Measurements from ENCODE around the gene COL18A1. TPM values are rescaled to one million over a fixed set of nuclear protein-coding genes. Genes with fewer than 3 reads are reported as not detected.
"Not testable (repeated sequence)": the region's sequence is repeated elsewhere in the genome, so short reads cannot be mapped to it uniquely, and the experiment has no call there.

The COL18A1 gene
- total RNA-seq, 2 donors from 2014 or later: 56.2 to 229 TPM

- no peaks in the 10 kb centered on the region for H3K36me3 ChIP-seq
- H3K27me3 ChIP-seq (replicated peaks; ENCODE audit: insufficient read depth): no peaks in the 10 kb centered on the region
- DNase-seq (ENCODE audit: low spot score): no peak
- intact Hi-C loops (cut with DNase I): no loop called here
- no peak for TF ChIP-seq POLR2A (IDR thresholded peaks at IDR 0.05)
- no peak for TF ChIP-seq CTCF (IDR thresholded peaks at IDR 0.05)
- no peak for TF ChIP-seq POLR2AphosphoS5 (IDR thresholded peaks at IDR 0.05)
- no peak overlapping the region for H3K4me3 ChIP-seq
- H3K4me1 ChIP-seq (replicated peaks): no peaks in the 10 kb centered on the region
- H3K9me3 ChIP-seq: no peaks in the 10 kb centered on the region
- H3K27ac ChIP-seq: no peak overlapping the region
- WGBS: 84% methylated on average over 12 of the region's 13 CpGs
These were observed 97.0 kb downstream of the COL18A1 start for GRCh38 chr21:45502006-45502345.

DNA sequence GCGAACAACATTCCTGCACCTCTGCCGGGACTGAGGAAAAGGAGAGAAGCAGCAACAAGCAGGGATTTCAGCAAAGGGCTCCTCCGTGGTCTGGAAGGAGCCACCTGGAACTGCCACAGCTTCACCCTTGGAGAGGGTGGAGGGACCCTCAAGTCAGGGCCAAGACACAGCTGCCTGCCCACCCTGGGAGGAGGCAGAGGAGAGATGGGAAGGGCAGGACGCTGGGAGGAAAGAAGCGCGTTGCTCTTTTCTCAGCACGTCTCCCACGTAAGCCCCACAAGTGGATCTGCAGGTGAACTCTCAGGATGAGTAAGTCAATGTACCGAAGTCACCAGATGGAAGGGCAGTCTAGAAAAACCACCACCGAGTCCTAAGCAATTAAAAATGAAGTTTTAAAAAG is 97.6 kb downstream of the COL18A1 start:
- no peaks in the 10 kb centered on the region for H3K4me1 ChIP-seq (replicated peaks)
- DNase-seq (ENCODE audit: low spot score): no peak
- WGBS: 83% methylated on average over 10 of the region's 10 CpGs
- intact Hi-C loops (cut with DNase I): no loop called here
- no peak overlapping the region for H3K4me3 ChIP-seq
- no peak overlapping the region for H3K27ac ChIP-seq
- TF ChIP-seq POLR2A (IDR thresholded peaks at IDR 0.05) (no peak), POLR2AphosphoS5 (IDR thresholded peaks at IDR 0.05) (no peak), CTCF (IDR thresholded peaks at IDR 0.05) (no peak)
- no peaks in the 10 kb centered on the region for H3K27me3 ChIP-seq (replicated peaks; ENCODE audit: insufficient read depth)
- no peaks in the 10 kb centered on the region for H3K9me3 ChIP-seq
- H3K36me3 ChIP-seq: no peaks in the 10 kb centered on the region

GRCh38 chr21:45503226-45503625 is 98.3 kb downstream of the COL18A1 start:
- DNase-seq (ENCODE audit: low spot score); intact Hi-C loops (cut with DNase I); H3K27ac ChIP-seq; H3K4me3 ChIP-seq; H3K9me3 ChIP-seq; H3K4me1 ChIP-seq (replicated peaks); H3K27me3 ChIP-seq (replicated peaks; ENCODE audit: insufficient read depth); H3K36me3 ChIP-seq: not testable (repeated sequence)
- 88% methylated on average over 4 of the region's 4 CpGs for WGBS

DNA sequence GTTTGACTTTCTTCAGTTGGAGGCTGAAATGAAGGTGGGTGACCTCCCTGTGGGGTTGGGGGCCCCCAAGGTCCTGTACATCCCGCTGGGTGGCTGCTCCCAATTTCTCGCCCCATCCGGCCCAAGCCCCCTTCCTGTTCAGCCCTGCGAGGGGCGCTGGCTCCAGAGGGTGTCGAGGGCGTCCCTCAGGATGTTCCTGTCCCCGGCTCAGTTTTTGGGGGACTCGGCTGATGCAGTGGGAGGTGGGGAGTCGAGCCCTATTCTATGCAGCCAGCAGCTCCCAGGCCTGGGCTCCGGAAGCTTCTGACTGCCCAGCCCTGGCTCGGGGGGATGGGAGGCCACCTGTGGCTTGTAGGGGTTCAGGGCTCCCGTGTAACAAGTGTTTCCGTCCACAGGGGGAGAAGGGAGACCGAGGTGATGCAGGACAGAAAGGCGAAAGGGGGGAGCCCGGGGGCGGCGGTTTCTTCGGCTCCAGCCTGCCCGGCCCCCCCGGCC is 99.1 kb downstream of the COL18A1 start:
- Histone ChIP-seq H3K27ac (no peak overlapping the region), H3K4me3 (no peak overlapping the region), H3K4me1 (replicated peaks) (no peaks in the 10 kb centered on the region), H3K27me3 (replicated peaks; ENCODE audit: insufficient read depth) (no peaks in the 10 kb centered on the region), H3K36me3 (no peaks in the 10 kb centered on the region), H3K9me3 (no peaks in the 10 kb centered on the region)
- WGBS: 90% methylated on average over 21 of the region's 22 CpGs
- DNase-seq (ENCODE audit: low spot score): no peak
- no peak for TF ChIP-seq POLR2A (IDR thresholded peaks at IDR 0.05)
- no peak for TF ChIP-seq POLR2AphosphoS5 (IDR thresholded peaks at IDR 0.05)
- no peak for TF ChIP-seq CTCF (IDR thresholded peaks at IDR 0.05)
- intact Hi-C loops (cut with DNase I): no loop called here

DNA sequence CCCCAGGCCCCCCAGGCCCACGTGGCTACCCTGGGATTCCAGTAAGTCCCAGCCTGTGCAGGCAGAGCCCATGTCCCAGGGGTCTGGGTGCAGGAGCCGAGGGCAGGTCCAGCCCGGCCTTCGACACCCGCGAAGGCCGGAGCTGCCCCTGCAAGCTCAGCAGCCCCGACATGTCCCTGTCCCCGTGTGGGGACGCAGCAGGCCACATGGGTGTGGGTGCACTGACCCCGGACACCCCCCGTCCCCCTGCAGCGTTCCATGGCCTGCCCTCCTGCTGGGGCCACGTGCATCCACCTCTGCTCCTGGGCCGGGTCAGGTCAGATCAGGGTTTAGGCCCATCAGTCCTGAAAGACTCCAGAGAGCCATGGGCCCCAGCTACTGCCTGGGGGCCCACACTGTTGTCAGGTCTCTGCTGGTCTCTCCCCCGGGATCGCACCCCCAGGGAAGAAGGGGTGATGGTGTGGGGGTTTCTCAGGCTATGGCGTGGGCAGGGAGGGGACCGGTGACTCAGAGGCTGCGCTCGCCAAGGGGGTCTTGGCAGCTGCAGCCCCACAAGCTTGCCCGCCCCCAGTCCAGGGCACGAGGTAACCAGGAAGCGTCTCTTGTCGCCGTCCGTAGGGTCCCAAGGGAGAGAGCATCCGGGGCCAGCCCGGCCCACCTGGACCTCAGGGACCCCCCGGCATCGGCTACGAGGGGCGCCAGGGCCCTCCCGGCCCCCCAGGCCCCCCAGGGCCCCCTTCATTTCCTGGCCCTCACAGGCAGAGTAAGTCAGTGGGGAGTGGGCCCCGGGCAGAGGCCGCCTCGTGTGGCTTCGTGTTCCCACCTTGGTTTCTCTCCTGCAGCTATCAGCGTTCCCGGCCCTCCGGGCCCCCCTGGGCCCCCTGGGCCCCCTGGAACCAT is 99.8 kb downstream of the COL18A1 start:
- intact Hi-C loops (cut with DNase I): no loop called here
- H3K27me3 ChIP-seq (replicated peaks; ENCODE audit: insufficient read depth): no peaks in the 10 kb centered on the region
- no peak overlapping the region for H3K27ac ChIP-seq
- no peaks in the 10 kb centered on the region for H3K36me3 ChIP-seq
- DNase-seq (ENCODE audit: low spot score): no peak
- no peaks in the 10 kb centered on the region for H3K9me3 ChIP-seq
- 86% methylated on average over 32 of the region's 41 CpGs for WGBS
- no peak overlapping the region for H3K4me3 ChIP-seq
- no peaks in the 10 kb centered on the region for H3K4me1 ChIP-seq (replicated peaks)
- TF ChIP-seq CTCF (IDR thresholded peaks at IDR 0.05) (no peak), POLR2AphosphoS5 (IDR thresholded peaks at IDR 0.05) (no peak), POLR2A (IDR thresholded peaks at IDR 0.05) (no peak)
